HG03039 (cell line): ENCODE measurements around the gene ARHGAP18.

Experiments used
- ATAC-seq: cut with Tn5 transposase; IDR thresholded peaks from one replicate; pipeline ENCODE4 v1.9.1; 2021; ENCODE audit warnings: mild to moderate bottlenecking, moderate library complexity; ENCODE audit not compliant: unreplicated experiment

The ARHGAP18 gene

DNA sequence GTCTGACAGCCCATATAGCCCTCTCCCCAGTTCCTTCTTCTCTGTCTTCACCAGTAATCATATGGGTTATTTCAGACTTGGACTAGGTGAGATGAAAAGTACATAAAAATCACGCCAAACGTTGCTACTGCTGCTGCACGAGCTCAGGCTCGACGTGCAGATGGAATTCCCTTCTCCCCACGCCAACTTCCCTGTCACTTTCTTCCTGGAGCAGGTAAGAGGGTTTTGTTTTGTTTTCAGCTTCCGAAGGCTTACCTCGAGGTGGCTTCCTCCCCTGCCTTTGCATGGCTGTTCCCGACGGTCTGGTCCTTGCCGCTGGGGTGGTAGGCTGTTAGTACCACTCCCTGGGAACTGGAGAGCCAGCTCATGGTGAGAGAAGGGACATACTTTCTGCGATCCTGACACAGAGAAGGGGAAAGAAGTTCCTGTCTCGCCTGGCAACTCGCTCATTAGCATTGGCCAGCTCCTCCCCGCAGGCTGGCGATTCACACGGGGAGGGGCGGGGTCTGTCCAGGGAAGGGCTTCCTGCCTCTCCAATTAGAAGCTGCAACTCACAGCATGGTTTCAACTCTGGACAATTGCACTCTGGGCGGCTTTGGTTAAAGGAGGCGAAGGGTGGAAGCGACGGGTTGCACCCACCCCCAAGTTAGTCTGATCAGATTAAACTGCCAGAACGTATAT, at the start of gene ARHGAP18:
TSS of gene ARHGAP18 (minus strand) at position 409 of the 681 bp plus-strand sequence. CDS start at position 368, 41 bp downstream.
- ATAC-seq = peak; percentile 95

DNA sequence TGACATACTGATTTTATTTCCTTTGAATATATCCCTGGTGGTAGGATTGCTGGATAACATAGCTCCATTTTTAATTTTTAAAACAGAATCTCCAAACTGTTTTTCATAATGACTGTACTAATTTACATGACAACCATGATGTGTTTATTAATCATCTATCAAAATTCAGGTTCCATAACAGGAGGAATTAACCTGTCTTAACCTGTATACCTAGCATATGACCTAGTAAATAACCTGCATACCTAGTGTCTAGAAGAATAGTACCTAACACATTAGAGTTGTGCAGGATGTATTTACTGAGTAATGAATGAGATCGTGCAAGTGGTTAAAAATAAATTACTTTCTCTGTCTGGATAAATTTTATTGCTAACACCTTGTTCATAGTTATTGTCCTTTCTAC, 45.8 kb upstream of the ARHGAP18 start:
- ATAC-seq = no peak

- ATAC-seq = no peak
These were observed 44.8 kb upstream of the ARHGAP18 start for GRCh38 chr6:129754750-129755149.

- ATAC-seq = no peak
These were observed 43.4 kb upstream of the ARHGAP18 start for GRCh38 chr6:129753422-129753821.

DNA sequence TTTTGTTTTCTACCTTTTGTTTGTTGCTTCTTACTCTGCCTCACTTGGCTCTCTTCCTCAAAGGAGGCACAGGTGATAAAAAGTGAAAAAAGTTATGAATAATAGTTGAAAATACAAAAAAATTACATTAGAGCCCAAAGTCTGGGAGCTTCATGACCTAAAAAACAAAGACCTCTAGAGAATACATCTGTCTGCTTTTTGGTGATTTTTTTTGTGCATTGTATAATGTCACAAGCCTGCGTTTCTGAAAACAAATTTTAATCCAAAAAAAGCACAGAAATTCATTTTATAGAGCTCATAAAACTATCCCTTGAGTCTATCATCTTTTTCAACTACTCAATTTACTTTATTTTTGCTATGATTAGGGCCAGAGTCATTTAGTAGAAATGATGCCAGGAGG, 41.4 kb upstream of the ARHGAP18 start:
- no peak for ATAC-seq

GRCh38 chr6:129750360-129750759, 40.4 kb upstream of the ARHGAP18 start:
- no peak for ATAC-seq

- no peak for ATAC-seq
These were observed 39.8 kb upstream of the ARHGAP18 start for GRCh38 chr6:129749749-129750120.

GRCh38 chr6:129748901-129749748, 39.1 kb upstream of the ARHGAP18 start:
- no peak for ATAC-seq

DNA sequence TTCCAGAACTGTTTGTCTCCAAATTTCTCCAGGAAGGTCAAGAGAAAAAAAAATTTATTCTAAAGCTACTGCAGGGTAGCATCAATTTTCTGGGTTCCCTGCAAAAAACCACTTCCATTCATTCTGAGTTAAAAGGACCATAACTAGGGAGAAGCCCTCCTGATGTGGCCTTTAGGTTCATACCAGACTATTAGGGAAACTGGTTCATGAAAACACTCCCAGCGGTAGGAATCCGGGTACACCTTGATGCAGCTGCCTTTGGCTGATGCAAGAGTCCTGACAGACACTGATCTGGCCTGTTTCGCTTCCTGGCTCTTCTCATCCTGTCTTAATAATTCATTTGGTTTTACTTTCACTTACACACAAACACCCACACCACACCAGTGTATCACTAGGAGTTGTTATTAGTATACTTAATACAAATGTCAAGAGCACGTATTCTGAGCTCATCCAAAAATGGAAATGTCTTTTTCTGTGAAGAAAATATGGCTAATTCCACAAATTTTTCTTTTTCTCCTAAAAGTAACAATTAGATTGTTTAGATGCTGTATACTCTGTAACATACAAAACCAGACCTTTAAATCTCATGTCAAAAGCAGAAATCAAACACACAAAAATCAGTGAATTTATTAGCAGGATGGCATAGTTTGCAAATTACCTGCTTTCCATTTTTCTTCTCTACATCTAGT, 38.4 kb upstream of the ARHGAP18 start:
- ATAC-seq = peak; percentile 94

DNA sequence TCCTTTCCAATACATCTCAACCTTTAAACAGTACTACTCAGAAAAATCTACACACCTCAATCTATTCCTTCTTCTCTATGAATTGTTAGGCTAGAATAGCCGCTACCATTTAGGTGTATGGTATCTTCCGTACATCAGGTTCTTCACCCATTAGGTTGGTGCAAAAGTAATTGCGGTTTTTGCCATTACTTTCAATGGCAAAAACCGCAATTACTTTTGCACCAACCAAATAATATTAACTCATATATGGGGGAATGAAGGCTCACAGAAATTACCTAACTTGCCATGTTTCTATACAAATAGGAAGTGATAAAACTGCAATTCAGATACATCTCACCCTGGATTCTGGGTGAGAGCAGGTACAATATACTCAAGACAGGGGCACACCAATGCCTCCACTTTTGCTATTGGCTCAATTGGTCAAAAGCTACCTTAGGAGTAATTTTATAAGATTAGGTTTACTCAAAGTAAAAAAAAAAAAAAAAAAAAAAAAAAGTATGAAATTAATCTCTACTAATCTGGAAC, 37.7 kb upstream of the ARHGAP18 start:
- no peak for ATAC-seq

DNA sequence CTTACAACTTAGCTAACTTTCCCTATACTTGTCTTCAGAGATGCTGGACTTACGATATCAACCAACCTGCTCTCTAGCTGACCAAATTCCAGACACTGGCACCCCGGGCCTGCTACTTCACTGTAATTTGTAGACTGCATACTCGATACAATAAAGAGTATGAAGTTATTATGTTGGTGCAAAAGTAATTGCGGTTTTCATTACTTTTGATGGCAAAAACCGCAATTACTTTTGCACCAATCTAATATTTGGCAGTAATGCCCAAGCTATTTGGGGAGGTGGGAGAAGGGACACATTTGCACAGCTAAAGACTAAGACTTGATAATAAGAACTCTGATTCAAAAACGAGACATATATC, 34.9 kb upstream of the ARHGAP18 start:
- ATAC-seq = no peak

- no peak for ATAC-seq
These were observed 34.4 kb upstream of the ARHGAP18 start for GRCh38 chr6:129744201-129744879.

- no peak for ATAC-seq
These were observed 30.0 kb upstream of the ARHGAP18 start for GRCh38 chr6:129740013-129740412.

- ATAC-seq = no peak
These were observed 26.1 kb upstream of the ARHGAP18 start for GRCh38 chr6:129736105-129736504.

DNA sequence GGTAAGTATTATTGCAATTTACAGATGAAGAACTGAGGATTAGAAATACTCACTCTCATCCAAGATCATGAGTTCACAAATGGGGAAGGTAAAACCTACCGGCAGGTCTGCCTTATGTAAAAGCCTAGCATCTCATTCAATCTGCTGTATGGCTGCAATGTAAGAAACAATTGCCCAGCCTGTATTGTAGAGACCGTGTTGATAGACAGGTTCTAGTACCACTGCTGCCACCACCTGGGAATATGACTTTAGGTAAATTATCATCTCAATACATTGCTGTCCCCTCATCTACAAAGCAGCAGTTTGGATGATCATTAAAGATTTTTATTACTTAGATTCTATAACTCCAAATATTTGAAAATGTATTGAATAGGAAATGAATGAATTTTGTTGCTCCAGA, 23.3 kb upstream of the ARHGAP18 start:
- ATAC-seq = no peak

DNA sequence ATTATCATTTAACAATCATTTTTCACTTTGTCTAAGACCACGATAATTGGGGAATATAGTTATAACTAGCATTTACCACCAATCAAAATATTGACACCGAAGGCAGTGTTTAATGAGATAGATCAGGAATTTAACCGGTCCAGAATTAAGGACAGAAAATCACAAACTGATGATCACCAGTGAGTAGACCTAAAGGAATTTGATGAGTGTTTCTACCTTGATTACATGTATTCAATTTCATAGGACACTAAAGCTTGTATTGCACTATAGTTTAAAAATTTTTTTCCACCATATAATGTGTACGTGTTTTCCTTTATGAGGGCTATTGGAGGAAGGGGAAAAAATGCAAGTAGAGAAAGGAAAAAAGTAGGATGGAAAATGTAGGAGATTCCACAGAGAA, 22.6 kb upstream of the ARHGAP18 start:
- ATAC-seq = no peak

GRCh38 chr6:129732034-129732433, 22.1 kb upstream of the ARHGAP18 start:
- no peak for ATAC-seq

DNA sequence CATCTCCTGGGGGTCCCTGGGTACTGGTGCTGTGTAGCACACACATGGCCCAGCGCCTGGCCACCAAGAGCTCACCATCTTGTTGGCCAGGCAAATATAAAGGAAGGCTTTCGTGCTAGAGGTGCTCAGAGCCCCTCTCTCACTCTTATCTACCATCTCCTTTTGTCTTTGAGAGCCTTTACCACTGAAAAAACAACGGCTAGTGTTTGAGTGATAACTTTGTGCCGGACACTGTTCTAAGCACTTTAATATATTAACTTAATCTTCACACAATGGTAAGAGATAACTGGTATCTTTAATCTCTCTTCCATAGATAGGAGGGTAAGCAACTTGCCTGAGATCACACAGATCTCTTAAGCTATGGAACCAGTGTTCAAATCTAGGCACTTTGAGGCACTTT, 21.5 kb upstream of the ARHGAP18 start:
- no peak for ATAC-seq

- no peak for ATAC-seq
These were observed 20.6 kb upstream of the ARHGAP18 start for GRCh38 chr6:129730477-129731165.

- no peak for ATAC-seq
These were observed 16.7 kb upstream of the ARHGAP18 start for GRCh38 chr6:129726650-129727049.
